GM19324 (cell line): Measurements from ENCODE around the gene MOCS3.

Experiments used
- ATAC-seq: cut with Tn5 transposase; IDR thresholded peaks from one replicate; pipeline ENCODE4 v1.9.1; 2021; ENCODE audit warnings: mild to moderate bottlenecking, moderate library complexity; ENCODE audit not compliant: unreplicated experiment, low FRiP score

Gene MOCS3, protein sequence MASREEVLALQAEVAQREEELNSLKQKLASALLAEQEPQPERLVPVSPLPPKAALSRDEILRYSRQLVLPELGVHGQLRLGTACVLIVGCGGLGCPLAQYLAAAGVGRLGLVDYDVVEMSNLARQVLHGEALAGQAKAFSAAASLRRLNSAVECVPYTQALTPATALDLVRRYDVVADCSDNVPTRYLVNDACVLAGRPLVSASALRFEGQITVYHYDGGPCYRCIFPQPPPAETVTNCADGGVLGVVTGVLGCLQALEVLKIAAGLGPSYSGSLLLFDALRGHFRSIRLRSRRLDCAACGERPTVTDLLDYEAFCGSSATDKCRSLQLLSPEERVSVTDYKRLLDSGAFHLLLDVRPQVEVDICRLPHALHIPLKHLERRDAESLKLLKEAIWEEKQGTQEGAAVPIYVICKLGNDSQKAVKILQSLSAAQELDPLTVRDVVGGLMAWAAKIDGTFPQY

DNA sequence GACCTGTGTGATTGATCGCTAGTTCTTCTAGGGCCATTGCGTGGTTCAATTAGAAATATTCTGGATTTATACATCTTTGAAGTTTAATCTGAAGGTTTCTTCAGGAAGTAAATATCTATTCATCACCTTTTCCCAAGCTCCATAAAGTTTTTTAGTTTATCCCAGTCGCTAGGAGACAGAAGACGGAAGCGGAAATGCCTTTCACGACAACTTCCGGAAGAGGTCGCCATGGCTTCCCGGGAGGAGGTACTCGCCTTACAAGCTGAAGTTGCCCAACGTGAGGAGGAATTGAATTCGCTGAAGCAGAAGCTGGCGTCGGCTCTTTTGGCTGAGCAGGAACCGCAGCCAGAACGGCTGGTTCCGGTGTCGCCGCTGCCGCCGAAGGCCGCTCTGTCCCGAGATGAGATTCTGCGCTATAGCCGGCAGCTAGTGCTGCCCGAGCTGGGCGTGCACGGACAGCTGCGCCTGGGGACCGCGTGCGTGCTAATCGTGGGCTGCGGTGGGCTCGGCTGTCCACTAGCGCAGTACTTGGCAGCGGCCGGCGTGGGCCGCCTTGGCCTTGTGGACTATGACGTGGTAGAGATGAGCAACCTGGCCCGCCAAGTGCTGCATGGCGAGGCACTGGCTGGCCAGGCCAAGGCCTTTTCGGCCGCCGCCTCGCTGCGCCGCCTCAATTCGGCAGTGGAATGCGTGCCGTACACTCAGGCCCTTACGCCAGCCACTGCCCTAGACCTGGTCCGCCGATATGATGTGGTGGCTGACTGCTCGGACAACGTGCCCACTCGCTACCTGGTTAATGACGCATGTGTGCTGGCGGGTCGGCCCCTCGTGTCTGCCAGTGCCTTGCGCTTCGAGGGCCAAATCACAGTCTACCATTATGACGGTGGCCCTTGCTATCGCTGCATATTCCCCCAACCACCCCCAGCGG lies at the start of gene MOCS3:
TSS of gene MOCS3 (plus strand) at position 204 of the 928 bp plus-strand sequence. CDS start at position 229, 25 bp downstream.
- ATAC-seq, result peak; percentile 84

DNA sequence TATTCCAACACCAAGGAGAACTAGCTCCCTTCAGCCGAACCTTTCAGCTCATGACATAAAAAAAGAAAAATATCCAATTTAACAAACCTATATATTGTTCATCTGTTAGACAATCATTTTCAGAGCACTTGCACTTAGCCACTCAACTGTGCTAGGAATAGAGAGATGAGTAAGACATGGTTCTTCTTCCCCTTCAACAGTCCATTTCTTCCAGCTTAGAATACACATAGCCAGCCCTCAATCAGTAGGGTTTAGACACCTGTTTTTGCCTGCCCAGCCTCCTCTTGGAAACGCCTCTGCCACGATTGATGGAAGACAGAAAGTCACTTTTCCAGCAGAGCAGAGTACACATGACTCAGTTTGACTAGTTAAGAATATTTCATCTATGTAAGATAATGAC lies 49.2 kb upstream of the MOCS3 start:
- no peak for ATAC-seq

DNA sequence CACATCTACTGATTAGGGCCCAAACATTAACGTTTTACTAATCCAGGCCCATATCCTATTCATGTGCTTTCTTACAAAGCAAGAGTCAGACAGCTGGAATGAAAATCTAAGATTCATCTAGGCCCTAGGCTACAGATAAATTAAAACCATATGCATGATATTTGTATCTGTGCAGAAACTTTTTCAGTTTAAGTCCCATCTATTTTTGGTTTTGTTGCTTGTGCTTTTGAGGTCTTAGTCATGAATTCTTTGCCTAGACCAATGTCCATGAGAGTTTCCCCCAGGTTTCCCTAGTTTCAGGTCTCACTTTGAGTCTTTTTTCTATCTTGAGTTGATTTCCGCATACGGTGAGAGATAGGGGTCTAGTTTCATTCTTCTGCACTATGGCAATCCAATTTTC lies 47.6 kb upstream of the MOCS3 start:
- ATAC-seq, result no peak

DNA sequence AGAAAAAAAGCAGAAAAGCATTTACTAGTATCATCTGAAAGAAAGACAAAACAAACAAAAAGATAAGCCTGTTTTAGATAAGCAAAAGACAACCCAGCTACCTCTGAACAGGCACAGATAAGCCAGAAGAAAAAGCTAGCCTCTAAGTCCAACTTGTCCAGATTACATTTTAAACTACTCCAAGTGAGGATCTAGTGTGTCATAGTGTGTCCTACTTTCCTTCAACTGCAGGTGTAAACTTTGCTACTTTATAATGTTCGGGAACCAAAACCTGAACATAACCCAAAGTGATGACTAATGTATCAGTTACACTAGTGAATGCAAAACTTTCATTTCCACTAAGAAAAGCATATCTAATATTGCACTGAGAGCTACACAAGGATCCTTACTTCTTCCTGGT lies 46.9 kb upstream of the MOCS3 start:
- ATAC-seq, result no peak

DNA sequence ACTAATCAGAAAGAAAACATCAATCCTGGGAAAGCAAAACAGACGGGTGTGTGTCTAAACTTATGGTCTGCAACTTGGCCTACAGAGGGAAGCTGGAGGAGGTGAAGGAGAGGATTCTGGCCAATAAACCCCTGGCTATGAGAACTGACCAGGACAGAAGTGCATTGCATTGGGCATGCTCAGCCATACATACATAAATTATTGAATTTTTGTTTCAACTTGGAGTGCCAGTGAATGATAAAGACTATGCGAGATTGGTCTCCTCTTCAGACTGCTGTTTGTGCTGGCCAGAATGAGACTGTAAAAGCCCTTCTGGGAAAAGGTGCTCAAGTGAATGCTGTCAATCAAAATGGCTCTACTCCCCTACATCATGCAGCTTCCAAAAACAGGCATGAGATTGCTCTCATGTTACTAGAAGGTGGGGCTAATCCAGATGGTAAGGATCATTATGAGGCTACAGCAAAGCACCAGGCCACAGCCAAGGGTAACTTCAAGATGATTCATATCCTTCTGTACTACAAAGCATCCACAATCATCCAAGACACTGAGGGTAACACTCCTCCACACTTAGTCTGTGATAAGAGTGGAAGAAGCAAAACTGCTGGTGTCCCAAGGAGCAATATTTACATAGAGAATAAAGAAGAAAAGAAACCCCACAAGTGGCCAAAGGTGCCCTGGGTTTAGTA lies 44.8 kb upstream of the MOCS3 start:
- no peak for ATAC-seq

DNA sequence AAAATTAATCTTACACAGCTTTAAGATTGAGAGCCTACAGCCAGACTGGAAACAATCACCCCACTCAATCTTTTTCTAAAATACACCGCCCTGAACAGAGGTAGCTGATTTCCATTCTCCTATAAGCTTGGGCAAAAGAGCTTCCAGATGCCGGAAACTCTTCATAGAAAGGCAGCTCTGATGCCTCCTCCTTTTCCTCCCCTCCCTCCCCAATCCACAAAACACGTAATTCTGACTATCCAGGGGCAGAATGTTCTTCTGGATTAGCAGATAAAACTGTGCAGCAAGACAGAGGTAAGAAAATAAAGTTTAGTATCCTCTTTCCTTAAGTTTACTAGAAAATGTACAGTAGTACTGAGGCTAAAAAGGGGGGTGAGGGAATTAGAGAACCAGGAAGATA lies 43.2 kb upstream of the MOCS3 start:
- ATAC-seq, result no peak

DNA sequence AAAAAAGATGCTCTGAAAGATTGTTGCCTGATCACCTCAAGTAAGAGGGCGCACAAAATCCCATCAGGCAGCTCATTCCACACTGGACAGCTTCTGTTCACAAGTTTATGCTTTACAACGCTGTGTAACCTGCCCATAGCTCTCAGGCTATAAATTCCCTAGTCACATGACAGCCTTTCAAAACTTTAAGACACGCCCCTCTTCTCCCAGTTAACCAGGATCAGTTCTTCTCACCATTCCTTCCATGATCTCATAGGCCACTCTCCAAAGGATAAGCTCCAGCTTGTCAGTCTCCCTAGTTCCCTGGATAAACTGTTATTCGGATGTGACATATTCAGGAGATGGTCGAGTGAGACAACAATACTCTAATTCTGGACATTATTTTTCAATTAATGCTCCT lies 42.4 kb upstream of the MOCS3 start:
- no peak for ATAC-seq

DNA sequence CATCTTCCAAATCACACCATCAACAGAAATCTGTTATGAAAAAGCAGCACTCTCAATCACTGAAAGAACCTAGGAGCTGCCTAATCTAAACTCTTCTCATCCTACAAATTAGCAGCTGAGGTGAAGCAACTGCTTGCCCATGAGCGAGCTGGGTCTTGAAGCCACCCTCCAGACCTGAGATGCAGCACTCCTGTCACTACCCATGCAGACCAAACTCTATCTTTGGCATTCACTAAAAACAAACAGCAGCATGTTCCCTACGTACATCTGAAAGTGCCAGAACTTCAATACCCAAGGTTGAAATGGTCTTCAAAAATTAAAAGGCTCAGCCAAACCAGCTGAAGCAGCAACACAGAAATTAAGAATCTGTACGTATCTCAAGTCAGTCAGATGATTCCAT lies 41.7 kb upstream of the MOCS3 start:
- ATAC-seq, result no peak

DNA sequence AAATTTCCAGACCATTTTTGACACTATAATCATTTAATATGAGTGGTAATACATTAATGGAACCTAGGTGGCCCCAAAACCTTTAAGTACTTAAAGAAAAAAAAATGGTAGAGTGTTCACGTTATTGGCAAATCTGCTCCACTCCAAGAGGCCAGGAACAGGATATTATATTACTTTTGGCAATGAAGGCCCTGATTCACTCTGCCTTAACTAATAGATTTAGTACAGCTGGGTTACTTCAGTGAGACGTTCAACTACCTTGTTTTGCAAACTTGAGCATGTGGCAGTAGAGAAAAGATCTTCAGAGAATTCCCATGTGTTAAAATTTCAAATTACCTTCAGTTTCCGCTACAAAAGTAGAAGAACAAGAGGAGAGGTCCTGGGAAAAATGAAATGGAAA lies 40.2 kb upstream of the MOCS3 start:
- no peak for ATAC-seq

DNA sequence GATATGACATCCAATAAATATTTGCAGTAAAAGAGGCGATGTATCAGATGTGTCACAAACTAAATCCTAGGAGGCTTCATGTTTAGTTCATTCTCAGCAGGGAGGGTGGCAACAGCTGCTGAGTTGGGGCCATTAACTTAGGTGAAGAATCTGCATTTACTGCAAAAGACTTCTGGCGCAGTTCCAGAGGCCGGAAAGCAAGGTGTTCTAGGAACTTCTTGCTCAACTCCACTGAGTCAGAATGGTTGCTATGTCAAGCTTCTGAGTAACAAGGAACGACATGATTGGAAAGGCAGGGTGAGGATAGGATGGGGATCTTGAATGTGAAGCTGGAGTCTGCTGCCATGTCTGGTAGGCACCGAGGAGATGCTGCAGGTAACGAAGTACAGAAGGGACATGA lies 39.1 kb upstream of the MOCS3 start:
- no peak for ATAC-seq

DNA sequence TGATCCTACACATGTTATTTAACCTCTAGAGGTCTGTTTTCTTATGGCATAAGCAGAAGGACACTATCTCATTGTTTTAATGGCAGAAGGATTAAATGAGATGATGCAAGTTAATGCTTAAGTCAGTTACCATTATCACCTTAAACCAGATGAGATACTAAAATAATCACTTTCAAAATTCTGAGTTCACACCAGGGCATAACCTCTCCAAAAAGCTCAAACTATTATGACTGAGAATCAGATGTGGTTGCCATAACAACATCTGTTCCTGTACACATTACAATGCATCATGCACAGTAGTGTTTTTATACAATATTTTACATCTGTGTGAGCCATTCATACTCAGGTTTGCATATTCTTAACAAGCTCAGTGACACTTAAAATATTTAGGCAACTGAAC lies 37.6 kb upstream of the MOCS3 start:
- no peak for ATAC-seq

DNA sequence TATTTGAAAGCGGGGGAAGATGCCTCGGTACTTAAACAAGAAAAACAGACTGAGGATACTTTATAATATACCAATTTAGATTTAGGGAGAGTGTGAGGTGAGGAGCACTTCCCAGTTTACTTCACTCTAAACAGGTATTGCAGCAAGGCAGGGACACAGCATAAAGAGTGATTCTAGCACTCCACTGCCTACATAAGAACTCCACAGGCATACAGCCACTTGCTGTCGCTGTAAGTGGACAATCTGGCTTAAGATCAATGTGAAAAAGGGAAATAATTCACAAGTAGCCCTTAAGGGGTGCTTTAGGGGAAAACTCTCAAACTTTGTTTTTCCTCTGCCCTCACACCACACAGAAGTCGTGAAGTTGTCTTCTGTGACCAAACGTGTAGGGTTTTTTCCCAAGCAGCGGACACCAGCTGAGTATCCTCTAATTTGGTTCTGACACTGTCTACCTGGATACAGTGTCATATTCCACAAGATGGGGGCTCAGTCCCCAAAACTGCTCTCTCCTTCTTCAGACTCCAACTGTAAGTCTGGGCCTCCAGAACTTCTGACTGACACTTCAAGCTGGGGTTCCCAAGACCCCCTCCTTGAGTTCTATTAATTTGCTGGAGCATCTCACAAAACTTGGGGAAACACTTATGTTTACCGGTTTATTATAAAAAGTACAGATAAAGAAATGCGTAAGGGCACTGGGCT lies 36.7 kb upstream of the MOCS3 start:
- no peak for ATAC-seq

DNA sequence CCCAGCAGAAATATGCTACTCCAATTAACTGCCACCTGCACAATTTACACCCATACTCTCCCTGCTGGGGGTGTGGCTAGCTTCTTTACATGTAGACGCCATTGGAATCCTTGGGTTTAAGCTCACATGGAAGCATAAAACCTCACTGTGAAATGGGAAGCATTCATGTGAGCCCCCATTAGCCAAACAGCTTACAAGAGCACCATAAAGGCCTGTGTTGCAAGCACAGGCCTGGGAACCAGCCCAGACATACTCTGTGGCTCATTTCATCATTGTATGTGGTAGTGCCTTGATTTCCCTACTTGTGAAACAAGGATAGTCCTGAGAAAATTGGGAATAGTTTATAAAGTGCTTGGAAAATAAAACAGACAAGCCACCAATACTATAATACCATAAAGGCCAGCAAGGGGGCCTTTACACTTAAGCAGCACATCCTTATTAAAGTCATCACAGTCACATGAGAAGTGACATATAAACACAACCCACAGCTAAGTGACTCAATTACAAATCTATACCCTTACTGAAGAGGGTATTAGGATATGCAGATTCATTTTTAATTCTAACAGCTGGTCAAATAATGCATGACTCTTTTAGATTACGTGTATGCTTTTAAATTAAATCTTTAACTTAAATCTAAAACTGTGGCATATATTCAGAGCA lies 34.2 kb upstream of the MOCS3 start:
- no peak for ATAC-seq

DNA sequence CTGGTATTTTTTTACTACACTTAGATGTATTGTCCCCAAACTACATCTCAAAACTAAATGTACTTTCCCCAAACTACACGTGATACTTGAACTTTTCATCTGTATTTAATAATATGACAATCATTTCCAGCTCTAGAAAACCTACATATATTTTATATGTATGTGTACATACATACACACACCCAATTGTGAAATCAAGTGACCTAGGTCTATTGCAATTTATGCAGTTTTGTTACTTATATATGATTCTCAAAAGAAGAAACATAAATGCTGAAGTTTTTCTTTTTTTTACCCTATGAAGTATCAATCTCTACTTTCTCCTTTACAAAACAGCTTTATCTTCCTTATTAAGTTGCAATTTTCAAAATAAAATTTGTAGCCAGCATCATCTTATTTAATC lies 32.1 kb upstream of the MOCS3 start:
- ATAC-seq, result no peak

DNA sequence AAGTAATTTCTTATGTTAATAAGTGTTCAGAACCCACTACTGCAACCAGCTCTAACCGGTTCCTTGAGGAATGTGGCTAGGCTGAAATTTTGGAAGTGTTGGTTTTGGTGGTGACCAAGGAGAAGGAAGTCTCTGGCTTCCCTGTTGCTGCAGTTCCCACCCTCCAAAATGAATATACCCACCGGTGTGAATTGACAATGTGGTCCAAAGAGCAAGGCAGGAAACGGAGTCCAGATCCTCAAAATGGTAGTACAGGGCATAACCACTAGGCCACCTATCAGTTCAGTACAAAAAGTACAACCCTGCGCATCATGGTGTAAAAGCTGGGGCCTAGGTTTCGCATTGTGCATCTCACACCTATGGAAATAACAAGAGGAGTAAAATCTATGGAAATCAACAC lies 30.1 kb upstream of the MOCS3 start:
- ATAC-seq, result no peak

DNA sequence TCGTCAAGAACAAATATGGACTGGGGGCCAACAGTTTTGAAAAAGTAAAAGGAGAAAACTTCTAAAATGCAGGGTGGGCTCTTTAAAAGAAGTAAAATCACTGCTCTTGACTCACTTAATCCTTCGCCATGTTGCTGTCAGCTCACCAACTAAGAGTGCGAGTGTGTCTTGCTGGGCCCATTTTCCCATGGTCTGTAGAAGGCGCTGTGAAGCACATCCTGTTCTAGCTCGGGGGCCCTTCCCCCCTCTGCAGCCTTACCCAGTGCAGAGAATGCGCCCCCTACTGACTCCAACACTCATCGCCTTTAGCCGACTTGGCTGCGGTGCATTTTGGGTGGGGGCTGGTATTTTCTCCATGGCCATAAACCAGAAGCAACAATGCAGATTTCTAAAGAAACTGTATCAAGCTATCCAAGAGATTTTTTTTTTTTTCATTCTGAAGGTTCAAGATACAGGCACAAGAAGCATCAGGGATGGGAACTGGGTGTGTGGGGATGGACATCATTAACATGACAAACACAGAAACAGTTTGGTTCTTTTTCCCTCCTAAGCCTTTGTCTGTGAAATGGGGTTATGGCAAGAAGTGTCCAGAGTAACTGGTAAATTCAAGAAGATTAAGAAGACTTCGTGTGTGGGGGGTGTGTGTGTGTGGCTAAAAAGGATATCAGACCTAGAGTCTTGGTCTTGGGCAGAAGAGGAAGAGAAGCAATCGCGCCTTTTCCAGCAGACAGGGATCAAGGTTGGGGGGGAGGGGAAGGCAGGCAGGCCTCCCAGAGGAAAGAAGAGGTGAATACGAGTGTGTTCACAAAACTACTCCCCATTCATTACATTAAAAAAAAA lies 29.1 kb upstream of the MOCS3 start:
- peak; percentile 38 for ATAC-seq

DNA sequence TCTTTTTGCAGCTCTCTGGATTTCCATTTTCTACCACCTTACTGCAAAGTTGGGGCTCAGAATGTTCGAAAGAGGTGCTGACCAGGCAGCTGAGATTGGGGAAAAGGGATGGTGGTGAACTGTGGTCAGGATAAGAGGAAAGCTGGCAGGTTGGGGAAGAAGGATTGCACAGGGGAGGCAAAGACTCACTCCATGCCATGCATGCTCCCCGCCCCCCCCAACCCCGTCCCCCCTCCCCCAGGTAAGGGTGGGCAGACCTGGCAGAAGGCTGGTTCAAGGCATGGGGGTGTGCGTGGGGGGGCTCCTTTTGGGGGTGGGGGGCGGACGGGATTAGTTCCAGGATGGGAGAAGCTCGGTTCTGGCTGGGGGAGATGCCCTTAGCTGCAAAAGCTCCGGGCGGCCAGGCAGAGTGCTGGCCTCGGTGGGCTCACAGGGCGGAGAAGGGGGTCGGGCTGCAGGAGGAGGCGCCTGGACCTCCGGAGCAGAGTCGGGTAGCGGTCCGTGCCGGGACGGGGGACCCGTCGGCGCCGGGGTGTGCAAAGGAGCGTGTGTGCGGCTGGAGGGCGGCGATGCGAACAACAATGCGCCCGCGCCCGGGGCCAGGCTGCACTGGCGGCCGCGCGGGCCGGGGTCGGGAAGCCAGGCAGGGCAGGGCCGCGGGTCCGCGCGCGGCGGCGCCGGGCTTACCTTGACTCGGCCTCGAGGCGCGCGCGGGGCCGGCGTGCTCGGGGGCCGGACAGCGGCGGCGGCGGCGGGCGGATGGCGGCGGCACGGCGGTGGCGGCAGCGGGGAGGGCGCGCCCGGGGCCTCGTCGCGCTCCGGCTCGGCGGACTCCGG lies 28.3 kb upstream of the MOCS3 start:
- ATAC-seq, result peak; percentile 23

DNA sequence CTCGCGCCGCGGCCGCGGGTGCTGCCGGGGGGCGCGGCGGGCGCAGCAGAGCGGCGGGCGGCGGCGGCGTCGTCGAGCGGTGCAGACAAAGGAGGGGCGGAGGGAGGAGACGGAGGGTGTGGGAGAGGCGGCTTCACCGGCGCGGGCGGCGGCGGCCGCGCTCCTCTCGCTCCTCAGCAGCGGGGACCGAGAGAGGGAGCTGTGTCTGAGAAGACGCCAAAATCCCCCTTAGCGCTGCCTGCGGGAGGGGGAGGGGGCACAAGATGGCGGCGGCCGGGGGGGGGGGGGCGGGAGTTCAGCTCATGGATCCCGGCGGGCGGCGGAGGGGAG lies 27.7 kb upstream of the MOCS3 start:
- no peak for ATAC-seq
